Kidney (tissue), 14 donors: ENCODE measurements around the gene CLEC16A. TPM values are rescaled to one million over a fixed set of nuclear protein-coding genes. Genes with fewer than 3 reads are reported as not detected.

ENCODE experiments used
- DNase-seq, 5 donors: peaks; one replicate each; pipeline ENCODE4 v3.0.0-alpha.2; 2013 to 2020
- FAIRE-seq: peaks from 2 replicates; lab custom pipeline; 2012; peaks lifted over from hg19 to GRCh38; lab: Jason Lieb, UNC
- H3K27ac ChIP-seq, 2 donors: one replicate each; pipeline ENCODE4 v1.7.0; 2013; ENCODE audit warnings: low read depth in 2 of 2, low read length in 2 of 2, inconsistent platforms in 1 of 2
- H3K27me3 ChIP-seq: one replicate; pipeline ENCODE4 v1.7.1; 2013; ENCODE audit warnings: low read length, inconsistent platforms; ENCODE audit not compliant: control insufficient read depth, insufficient read depth
- H3K36me3 ChIP-seq, 3 donors: one replicate each; pipeline versions ENCODE4 v1.7.0 to v1.7.1; 2013; ENCODE audit warnings: low read length in 3 of 3, control low read depth in 1 of 3, inconsistent platforms in 1 of 3; ENCODE audit not compliant: insufficient read depth in 3 of 3, control insufficient read depth in 2 of 3
- H3K4me1 ChIP-seq, 3 donors: one replicate each; pipeline versions ENCODE4 v1.7.0 to v1.7.1; 2013; ENCODE audit warnings: low read length in 3 of 3, inconsistent platforms in 1 of 3, low read depth in 1 of 3; ENCODE audit not compliant: control insufficient read depth in 2 of 3, insufficient read depth in 2 of 3
- H3K4me3 ChIP-seq, 3 donors: one replicate each; pipeline versions ENCODE4 v1.7.0 to v1.8.1; 2013; ENCODE audit warnings: low read length in 3 of 3, control low read depth in 1 of 3, inconsistent platforms in 1 of 3
- H3K9ac ChIP-seq, 3 donors: one replicate each; pipeline versions ENCODE4 v1.7.0 to v1.7.1; 2013; ENCODE audit warnings: low read length in 3 of 3, control low read depth in 1 of 3, inconsistent platforms in 1 of 3
- H3K9me3 ChIP-seq, 3 donors: one replicate each; pipeline versions ENCODE4 v1.7.0 to v1.7.1; 2013; ENCODE audit warnings: low read length in 3 of 3, control low read depth in 1 of 3, inconsistent platforms in 1 of 3; ENCODE audit not compliant: control insufficient read depth in 2 of 3, insufficient read depth in 1 of 3
- intact Hi-C: fragments of 100-400 bp; cut with DNase I; formaldehyde crosslinking; loops from one replicate; pipeline ENCODE4 v1.11.1; 2022
- polyA plus RNA-seq: library from polyadenylated mRNA; stranded (reverse); fragments of 350-450 nt; fragmentation: Illumina TruSeq; extraction: RNeasy Lipid Tissue Mini Kit (QIAGEN cat#74804); gene quantifications from one replicate; pipeline ENCODE4 v1.2.3, GENCODE V29; 2014; ENCODE audit warnings: low read depth, low replicate concordance; ENCODE audit not compliant: insufficient read depth
- total RNA-seq: library from RNA; stranded (reverse); fragmentation: NEBNext Ultra II Directional; extraction: Animal tissue kit (Norgen Biotek cat#: 25700); gene quantifications from one replicate; pipeline ENCODE4 v1.2.1, GENCODE V29; 2021
- TF ChIP-seq, protein P1 (sequence below): IDR thresholded peaks from 3 replicates; pipeline ENCODE4 v1.5.1; 2012; ENCODE audit warnings: mild to moderate bottlenecking, moderate library complexity, borderline replicate concordance; ENCODE audit not compliant: insufficient read depth; ENCODE audit errors: extremely low read depth
- donor health status: control.
- donor health status: control.
- donor health status: control.
- donor health status: control.
- donor health status: control.
- donor health status: DM: yes; HTN: yes; CAD: no.
- donor health status: Normal renal cell carcinoma (clear cell type).

CLEC16A gene
- total and polyA plus RNA-seq, 2 donors from 2014 or later = 10.8 to 51.9 TPM

DNA sequence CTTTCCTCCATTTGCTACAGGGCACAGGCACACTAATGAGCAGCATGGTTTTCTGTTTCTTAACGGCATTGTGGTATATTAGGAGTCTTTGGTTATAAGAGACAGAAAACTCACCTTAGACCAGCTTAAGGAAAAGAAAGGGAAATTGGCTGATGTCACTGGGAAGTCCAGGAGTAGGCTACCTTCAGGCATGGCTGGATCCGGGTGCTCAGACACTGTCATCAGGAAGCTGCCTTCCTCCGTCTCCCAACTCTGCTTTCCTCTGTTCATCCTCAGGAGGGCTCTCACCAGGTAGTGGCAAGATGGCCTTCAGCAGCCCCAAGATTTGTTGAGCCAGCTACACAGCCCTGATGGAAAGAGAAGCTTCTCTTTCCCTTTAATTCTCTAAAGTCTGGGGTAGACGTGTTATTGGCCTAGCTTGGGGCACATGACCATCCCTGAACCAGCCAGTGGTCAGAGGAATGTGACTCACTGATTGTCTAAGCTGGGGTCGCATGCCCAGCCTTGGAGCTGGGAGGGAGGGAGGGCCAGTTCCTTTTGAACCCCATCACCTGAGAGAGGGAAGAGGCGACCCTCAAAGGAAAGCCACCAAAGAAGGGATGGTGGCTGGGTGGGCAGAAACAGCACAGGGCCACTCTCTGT lies 117.4 kb downstream of the CLEC16A start:
- Histone ChIP-seq H3K36me3 (peaks cover 0 to 6% (median 5%) of the 10 kb centered on the region in 3 donors), H3K9ac (no peak overlapping the region), H3K4me1 (peaks cover 7 to 31% (median 26%) of the 10 kb centered on the region in 3 donors), H3K9me3 (no peaks in the 10 kb centered on the region), H3K4me3 (no peak overlapping the region), H3K27me3 (no peaks in the 10 kb centered on the region), H3K27ac (peak overlapping the region; percentile 27 to 42)
- no peak for DNase-seq
- TF ChIP-seq, protein P1, sequence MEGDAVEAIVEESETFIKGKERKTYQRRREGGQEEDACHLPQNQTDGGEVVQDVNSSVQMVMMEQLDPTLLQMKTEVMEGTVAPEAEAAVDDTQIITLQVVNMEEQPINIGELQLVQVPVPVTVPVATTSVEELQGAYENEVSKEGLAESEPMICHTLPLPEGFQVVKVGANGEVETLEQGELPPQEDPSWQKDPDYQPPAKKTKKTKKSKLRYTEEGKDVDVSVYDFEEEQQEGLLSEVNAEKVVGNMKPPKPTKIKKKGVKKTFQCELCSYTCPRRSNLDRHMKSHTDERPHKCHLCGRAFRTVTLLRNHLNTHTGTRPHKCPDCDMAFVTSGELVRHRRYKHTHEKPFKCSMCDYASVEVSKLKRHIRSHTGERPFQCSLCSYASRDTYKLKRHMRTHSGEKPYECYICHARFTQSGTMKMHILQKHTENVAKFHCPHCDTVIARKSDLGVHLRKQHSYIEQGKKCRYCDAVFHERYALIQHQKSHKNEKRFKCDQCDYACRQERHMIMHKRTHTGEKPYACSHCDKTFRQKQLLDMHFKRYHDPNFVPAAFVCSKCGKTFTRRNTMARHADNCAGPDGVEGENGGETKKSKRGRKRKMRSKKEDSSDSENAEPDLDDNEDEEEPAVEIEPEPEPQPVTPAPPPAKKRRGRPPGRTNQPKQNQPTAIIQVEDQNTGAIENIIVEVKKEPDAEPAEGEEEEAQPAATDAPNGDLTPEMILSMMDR = no peak
- intact Hi-C loops = no loop called here
- FAIRE-seq = no peak

DNA sequence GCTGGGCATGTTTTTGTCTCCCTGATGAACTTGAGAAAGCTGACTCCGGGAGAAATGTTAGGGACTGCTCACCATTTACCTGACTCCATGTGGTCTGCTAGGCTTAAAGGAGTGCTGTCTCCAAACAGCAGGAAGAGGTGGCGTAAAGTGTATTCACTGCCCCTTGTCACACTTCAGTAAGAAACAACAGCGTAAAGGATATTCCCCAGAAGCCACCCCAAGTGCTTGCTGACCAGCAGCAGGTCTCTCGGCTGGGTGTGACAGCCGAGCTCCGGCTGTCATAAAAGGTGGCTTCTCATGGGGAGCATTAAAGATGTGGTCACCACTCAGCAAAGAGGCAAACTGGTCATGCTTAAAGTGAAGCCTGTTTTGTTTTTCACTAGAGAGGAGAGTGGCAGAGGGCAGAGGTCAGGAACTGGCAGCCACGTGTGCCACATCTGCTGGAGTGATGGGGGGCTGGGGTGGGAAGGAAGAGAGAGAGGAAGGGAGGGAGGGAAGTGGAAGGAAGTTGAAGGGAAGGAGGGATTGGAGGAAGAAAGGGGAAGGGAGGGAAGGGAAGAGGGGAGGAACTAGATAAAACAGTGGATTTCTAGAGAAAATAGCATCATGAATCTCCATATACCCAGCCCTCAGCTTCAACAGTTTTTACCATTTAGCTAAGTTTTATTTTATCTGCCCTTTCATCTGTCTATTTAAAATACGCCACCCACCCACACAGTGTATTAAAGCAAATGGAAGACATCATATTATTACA lies 119.3 kb downstream of the CLEC16A start:
- Histone ChIP-seq H3K4me1 (peaks cover 10 to 34% (median 28%) of the 10 kb centered on the region in 3 donors), H3K27ac (peak overlapping the region; percentile 7 to 39), H3K27me3 (no peaks in the 10 kb centered on the region), H3K9me3 (no peaks in the 10 kb centered on the region), H3K36me3 (peaks cover 0 to 6% (median 5%) of the 10 kb centered on the region in 3 donors), H3K4me3 (no peak overlapping the region), H3K9ac (peak overlapping the region in 1 of 3 donors; percentile 19)
- intact Hi-C loops = no loop called here
- DNase-seq (peak in 3 of 5 donors; percentile 56 to 83 (median 81)), FAIRE-seq (no peak)
- TF ChIP-seq, protein P1 = no peak

DNA sequence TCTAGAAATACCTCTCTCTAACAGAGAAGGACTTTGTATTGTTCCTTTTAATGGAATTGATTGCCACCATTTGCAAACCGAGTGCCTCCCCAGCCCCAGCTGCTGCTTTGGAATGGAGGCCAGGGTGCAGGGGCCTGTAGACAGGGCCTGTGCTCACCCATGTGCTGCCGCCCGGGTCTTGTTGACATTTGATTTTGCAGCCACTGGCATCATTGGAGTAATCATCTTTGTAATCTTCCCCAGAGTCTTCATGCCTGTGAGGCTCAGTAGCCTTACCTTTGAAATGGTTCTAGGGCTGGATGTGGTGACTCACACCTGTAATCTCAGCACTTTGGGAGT lies 119.8 kb downstream of the CLEC16A start:
- intact Hi-C loops = no loop called here
- no peak overlapping the region for H3K4me3 ChIP-seq
- FAIRE-seq (no peak), DNase-seq (no peak)
- no peaks in the 10 kb centered on the region for H3K27me3 ChIP-seq
- no peaks in the 10 kb centered on the region for H3K9me3 ChIP-seq
- peak overlapping the region; percentile 3 to 39 for H3K27ac ChIP-seq
- peaks cover 10 to 34% (median 28%) of the 10 kb centered on the region in 3 donors for H3K4me1 ChIP-seq
- H3K9ac ChIP-seq = no peak overlapping the region
- TF ChIP-seq, protein P1 = no peak
- peaks cover 0 to 6% (median 5%) of the 10 kb centered on the region in 3 donors for H3K36me3 ChIP-seq
